HG02938 (cell line): ENCODE data around the gene GAS5.
"Not testable (repeated sequence)": the region's sequence is repeated elsewhere in the genome, so short reads cannot be mapped to it uniquely, and the experiment has no call there.

Experiments used
- ATAC-seq: cut with Tn5 transposase; IDR thresholded peaks from one replicate; pipeline ENCODE4 v1.9.1; 2021; ENCODE audit warnings: mild to moderate bottlenecking, moderate library complexity; ENCODE audit not compliant: unreplicated experiment

Gene GAS5

DNA sequence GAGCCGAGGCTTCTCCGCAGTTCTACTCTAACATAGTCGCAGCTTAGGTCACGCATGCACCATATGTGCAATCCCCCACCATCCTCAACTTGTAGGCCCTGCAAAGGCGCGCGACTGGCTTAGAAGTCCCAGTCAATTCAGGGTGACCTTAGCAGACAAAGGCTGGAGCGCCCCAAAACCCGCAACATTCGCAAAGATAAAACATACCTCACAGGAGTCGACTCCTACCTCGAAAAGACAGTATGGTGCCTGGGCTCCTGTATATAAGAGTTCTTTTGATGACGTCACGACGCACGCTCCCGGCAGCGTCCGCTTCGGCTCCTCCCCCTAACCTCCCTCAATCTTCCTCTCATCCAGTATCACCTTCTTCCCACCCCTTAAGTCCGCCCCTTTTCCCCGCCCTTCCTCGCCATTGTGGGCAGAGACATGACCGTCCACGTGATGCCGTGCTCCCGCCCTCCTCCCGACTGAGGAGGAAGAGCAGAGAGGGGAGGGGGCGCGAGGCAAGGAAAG lies at the start of gene GAS5:
GAS5 (minus strand) TSS at position 237 of the 513 bp plus-strand sequence.
- ATAC-seq: peak; percentile 74

GRCh38 chr1:173917149-173917548 lies 49.4 kb upstream of the GAS5 start, which contains the start of gene SERPINC1:
SERPINC1 (minus strand) TSS chr1:173917327; CDS start chr1:173917259, 68 bp downstream.
- ATAC-seq: no peak

DNA sequence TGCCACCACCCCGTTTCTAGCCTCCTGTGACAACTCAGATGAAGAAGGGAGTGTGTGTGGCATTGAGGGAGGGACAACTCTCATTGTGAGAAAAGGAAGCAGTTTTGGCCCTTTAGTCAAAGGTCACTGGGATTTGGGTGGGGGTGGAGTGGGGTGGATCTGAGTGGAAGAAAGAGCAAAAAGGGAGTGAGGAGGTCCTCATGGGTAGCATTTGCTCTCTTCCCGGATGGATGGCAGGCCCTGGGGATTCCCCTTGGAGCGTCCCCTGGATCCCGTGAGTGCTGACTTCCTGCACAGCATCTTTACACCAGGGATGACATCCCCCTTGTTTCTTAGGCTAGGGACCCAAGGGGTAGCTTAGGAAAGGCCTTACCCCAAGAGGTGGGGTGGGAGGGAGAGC lies 48.9 kb upstream of the GAS5 start:
- no peak for ATAC-seq

GRCh38 chr1:173915596-173915995 lies 47.8 kb upstream of the GAS5 start:
- no peak for ATAC-seq

DNA sequence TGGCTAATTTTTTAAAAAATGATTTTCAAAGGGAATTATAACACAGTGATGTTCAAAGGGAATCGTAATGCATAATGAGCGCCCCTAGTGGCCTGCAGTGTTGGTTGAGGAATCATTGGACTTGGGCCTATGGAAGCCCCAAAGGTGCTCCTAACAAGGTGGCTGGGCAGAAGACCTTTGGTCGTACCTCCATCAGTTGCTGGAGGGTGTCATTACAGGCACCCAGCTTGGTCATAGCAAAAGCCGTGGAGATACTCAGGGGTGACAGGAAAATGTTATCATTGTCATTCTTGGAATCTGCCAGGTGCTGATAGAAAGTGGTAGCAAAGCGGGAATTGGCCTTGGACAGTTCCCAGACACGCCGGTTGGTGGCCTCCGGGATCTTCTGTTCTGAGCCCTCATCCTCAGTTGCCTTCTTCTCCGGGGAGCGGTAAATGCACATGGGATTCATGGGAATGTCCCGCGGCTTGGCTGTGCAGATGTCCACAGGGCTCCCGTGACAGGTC lies 46.6 kb upstream of the GAS5 start:
- no peak for ATAC-seq

GRCh38 chr1:173913111-173913510 lies 45.3 kb upstream of the GAS5 start:
- ATAC-seq: no peak

- ATAC-seq: no peak
Observed at GRCh38 chr1:173903827-173904531, 36.2 kb upstream of the GAS5 start.

DNA sequence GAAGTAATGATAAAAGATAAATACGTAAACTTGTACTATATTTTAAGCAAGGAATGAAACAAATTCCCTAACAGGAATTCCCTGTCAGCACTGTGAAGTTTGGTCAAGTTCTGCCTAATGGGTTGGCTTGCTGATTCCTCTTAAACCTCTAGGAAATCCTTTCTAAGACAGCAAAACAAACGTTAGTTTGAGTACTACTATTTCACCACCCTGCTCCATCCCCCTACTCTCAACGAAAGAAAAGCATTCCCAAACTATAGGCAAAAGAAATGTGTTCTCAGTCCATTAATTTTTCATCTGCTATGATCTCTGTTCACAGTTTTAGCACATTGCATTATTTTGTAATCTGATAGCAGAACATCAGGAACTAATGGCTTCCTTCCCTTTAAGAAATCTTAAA lies 33.2 kb upstream of the GAS5 start:
- ATAC-seq: no peak

DNA sequence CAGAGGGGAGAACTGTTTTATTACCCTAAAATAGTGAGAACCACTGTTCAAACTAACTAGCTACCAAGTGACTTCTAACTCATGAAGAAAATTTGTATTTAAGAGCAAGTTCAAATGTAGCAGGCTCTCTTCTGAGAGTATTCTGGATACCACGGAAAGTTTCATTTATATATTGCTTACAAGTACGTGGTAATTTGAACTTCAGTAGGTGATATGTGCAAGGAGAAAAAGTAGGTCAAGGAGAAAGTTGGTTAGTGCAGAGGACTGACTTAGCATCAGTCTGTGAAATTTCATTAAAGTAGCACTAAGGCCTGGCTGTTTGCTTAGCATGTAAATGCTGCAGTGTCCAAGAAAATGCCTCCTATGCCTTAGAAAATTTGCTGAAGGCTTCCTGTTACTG lies 32.6 kb upstream of the GAS5 start:
- ATAC-seq: no peak

- ATAC-seq: no peak
Observed at GRCh38 chr1:173894189-173894588, 26.4 kb upstream of the GAS5 start.

GRCh38 chr1:173893611-173894010 lies 25.8 kb upstream of the GAS5 start:
- no peak for ATAC-seq

GRCh38 chr1:173889885-173890284 lies 22.1 kb upstream of the GAS5 start:
- no peak for ATAC-seq

DNA sequence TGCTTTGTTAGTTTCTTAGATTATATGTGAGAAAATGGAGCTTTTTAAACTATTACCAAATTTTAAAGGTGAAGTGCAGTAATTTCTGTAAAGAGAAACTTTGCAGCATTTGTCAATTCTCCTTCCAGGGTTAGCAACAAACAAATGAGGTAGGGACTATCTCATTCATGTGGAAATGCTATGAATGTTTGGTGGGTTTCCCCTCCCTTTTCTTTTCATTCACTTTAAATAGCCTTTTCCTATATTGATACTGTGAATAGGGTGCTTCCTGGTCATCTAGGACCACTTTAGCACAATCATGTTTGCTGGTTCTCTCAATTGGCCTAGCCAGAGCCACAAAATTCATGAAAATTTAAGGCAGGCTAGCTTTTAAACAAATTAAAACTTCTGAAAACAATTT lies 21.0 kb upstream of the GAS5 start:
- no peak for ATAC-seq

- no peak for ATAC-seq
Observed at GRCh38 chr1:173887627-173888026, 19.8 kb upstream of the GAS5 start.

DNA sequence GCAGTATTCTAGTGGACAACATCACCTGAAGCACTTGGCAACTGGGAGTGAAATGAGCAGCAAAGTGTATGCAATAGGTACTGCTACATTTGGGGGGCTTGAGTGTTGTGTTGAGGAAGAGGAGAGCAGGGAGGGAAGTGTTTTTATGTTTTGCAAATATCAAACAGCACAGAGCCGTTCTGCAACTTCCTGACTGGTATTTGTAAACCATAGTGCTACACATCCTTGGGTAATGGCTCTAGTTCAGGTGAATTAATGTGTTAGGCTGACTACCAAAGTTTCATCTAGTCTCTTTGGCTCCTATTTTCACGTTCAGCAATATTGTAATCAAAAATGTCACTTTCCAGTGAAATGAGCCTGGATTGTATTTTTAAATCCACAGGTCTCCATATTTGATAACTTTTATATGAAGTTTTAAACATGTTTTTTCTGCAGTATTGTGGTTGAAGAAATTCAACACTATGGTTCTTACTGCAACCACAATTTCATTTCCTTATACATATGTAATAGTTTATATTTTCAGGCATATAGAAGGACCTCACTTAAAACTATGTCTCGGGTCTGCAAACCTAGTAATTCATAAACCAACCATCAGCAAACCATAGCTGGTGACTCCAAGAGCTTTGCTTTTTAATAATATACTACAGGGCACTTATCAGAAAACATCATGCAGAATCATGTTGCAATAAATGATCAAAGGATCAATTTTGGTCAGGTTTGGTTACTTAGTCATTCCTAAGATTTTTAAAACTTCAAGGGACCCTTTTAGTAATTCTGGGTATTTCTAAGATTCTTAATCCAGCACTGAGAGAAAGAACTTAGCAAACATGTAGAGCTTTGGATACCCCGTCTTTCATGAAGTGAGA lies 19.2 kb upstream of the GAS5 start:
- ATAC-seq: no peak

DNA sequence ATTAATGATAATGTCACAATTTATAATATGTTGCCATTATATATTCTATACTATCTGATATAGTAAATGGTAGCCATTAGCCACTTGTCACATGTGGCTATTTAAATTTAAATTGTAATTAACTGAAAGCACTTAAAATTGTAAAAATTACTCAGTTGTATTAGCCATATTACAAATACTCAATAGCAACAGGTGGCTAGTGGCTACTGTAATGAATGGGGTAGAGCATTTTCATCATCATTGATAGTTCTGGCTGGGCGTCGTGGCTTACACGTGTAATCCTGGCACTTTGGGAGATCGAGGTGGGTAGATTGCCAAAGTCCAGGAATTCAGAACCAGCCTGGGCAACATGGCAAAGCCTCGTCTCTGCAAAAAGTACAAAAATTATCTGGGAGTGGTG lies 16.9 kb upstream of the GAS5 start:
- no peak for ATAC-seq

DNA sequence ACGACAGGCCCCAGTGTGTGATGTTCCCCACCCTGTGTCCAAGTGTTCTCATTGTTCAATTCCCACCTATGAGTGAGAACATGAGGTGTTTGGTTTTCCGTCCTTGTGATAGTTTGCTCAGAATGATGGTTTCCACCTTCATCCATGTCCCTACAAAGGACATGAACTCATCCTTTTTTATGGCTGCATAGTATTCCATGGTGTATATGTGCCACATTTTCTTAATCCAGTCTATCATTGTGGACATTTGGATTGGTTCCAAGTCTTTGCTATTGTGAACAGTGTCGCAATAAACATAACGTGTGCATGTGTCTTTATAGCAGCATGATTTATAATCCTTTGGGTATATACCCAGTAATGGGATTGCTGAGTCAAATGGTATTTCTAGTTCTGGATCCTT lies 13.3 kb upstream of the GAS5 start:
- ATAC-seq: not testable (repeated sequence)

- ATAC-seq: no peak
Observed at GRCh38 chr1:173878251-173878650, 10.5 kb upstream of the GAS5 start.

DNA sequence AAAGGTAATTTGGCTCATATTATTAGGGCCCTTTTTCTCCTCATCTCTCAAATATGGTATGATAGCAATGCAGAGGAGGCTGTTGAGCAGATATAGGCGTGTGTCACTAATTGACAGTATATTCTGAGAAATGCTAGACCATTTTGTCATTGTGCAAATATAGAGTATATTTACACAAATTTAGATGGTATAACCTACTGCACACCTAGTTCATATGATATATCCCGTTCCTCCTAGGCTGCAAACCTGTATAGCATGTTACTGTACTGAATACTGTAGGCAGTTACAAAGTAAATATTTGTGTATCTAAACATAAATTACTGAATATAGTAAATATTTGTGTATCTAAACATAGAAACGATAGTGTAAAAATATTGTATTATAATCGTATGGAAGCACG lies 8.9 kb upstream of the GAS5 start:
- ATAC-seq: no peak

DNA sequence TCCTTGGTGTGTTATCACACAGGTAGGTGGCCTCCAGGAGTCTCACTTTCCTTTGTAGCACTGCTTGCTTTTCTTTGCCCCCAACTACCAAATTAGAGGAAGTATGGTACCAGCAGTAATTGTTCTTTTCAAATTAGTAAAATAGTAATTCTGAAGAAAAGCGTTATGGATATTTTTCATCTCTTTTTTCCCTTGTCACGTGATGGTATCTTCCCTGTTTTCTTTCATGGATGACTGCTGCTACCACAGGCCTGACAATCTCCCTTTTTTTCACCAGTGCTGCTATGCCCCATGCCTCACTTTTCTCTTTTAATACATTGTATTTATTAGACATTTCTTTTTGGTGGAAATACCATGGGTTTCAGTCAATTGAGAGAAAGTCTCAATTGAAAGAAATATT lies 3.7 kb upstream of the GAS5 start:
- no peak for ATAC-seq

- ATAC-seq: no peak
Observed at GRCh38 chr1:173871091-173871490, 3.3 kb upstream of the GAS5 start.
